Suprapubic skin (tissue), 4 donors: ENCODE measurements around the gene HIF3A. TPM values are rescaled to one million over a fixed set of nuclear protein-coding genes. Genes with fewer than 3 reads are reported as not detected.

ENCODE experiments used
- DNase-seq, 2 donors: peaks; one replicate each; pipeline ENCODE4 v3.0.0-alpha.2; 2019; ENCODE audit warnings: low spot score in 2 of 2
- H3K27ac ChIP-seq: fragments of 200-600 bp; sonication (generic); one replicate; pipeline ENCODE4 v1.5.1; 2019
- H3K27me3 ChIP-seq: fragments of 200-600 bp; sonication (generic); one replicate; pipeline ENCODE4 v1.5.1; 2019
- H3K36me3 ChIP-seq: fragments of 200-600 bp; sonication (generic); one replicate; pipeline ENCODE4 v1.5.1; 2019
- H3K4me1 ChIP-seq: fragments of 200-600 bp; sonication (generic); one replicate; pipeline ENCODE4 v1.5.1; 2019
- H3K4me3 ChIP-seq: fragments of 200-600 bp; sonication (generic); one replicate; pipeline ENCODE4 v1.5.1; 2019; ENCODE audit warnings: mild to moderate bottlenecking
- H3K9me3 ChIP-seq: fragments of 200-600 bp; sonication (generic); one replicate; pipeline ENCODE4 v1.5.1; 2019
- CTCF ChIP-seq, 2 donors: fragments of 200-600 bp in 1 of 2; fragments of 450-650 bp in 1 of 2; sonication (generic) in 1 of 2; IDR thresholded peaks; one replicate each; pipeline ENCODE4 v1.5.1; 2016 to 2019; ENCODE audit warnings: antibody characterized with exemption in 2 of 2, mild to moderate bottlenecking in 1 of 2, moderate library complexity in 1 of 2
- EP300 ChIP-seq: sonication (generic); formaldehyde crosslinking; IDR thresholded peaks from one replicate; pipeline ENCODE4 v1.6.1; 2017; ENCODE audit warnings: antibody characterized with exemption
- POLR2A ChIP-seq, 2 donors: fragments of 450-650 bp; IDR thresholded peaks; one replicate each; pipeline ENCODE4 v1.6.1; 2017; ENCODE audit warnings: antibody characterized with exemption in 2 of 2, mild to moderate bottlenecking in 2 of 2, moderate library complexity in 2 of 2
- POLR2AphosphoS5 ChIP-seq, 3 donors: sonication (generic); formaldehyde crosslinking; IDR thresholded peaks; one replicate each; pipeline ENCODE4 v1.6.1; 2017; ENCODE audit warnings: antibody characterized with exemption in 3 of 3
- WGBS: methylation state at CpG from one replicate; pipeline ENCODE4 v1.1.5; 2018; 5-methylcytosine and 5-hydroxymethylcytosine counted together
- total RNA-seq, 4 donors: library from RNA; depleted of rRNA; stranded (reverse); fragments of >200 nt; gene quantifications; one replicate each; pipeline ENCODE4 v1.1.0, GENCODE V29; 2016

The HIF3A gene
- total RNA-seq, 4 donors from 2014 or later = 6.6 to 30.0 (median 18.5) TPM

GRCh38 chr19:46381346-46381745, 84.5 kb downstream of the HIF3A start:
- no peak for TF ChIP-seq POLR2A (IDR thresholded peaks at IDR 0.05)
- no peak for TF ChIP-seq POLR2AphosphoS5 (IDR thresholded peaks at IDR 0.05)
- TF ChIP-seq EP300 = no peak
- no peak for TF ChIP-seq CTCF (IDR thresholded peaks at IDR 0.05)
- H3K4me3 ChIP-seq = no peak overlapping the region
- peak; percentile 7 to 31 for DNase-seq
- H3K36me3 ChIP-seq = peaks cover 68% of the 10 kb centered on the region
- WGBS = 98% methylated on average over 2 of the region's 2 CpGs
- H3K27ac ChIP-seq = no peak overlapping the region
- H3K9me3 ChIP-seq = no peaks in the 10 kb centered on the region
- no peaks in the 10 kb centered on the region for H3K27me3 ChIP-seq
- peaks cover 34% of the 10 kb centered on the region for H3K4me1 ChIP-seq

- Histone ChIP-seq H3K27ac (no peak overlapping the region), H3K4me1 (peaks cover 30% of the 10 kb centered on the region), H3K4me3 (no peak overlapping the region), H3K36me3 (peaks cover 65% of the 10 kb centered on the region), H3K9me3 (no peaks in the 10 kb centered on the region), H3K27me3 (no peaks in the 10 kb centered on the region)
- TF ChIP-seq CTCF (IDR thresholded peaks at IDR 0.05) (no peak), EP300 (no peak)
- WGBS = 86% methylated on average over 15 of the region's 15 CpGs
- peak in 1 of 2 donors; percentile 69 for DNase-seq
Observed at GRCh38 chr19:46381756-46382345, 85.0 kb downstream of the HIF3A start.

- peaks cover 70% of the 10 kb centered on the region for H3K36me3 ChIP-seq
- TF ChIP-seq EP300 (no peak), POLR2A (IDR thresholded peaks at IDR 0.05) (no peak), POLR2AphosphoS5 (IDR thresholded peaks at IDR 0.05) (no peak), CTCF (IDR thresholded peaks at IDR 0.05) (no peak)
- H3K27me3 ChIP-seq = no peaks in the 10 kb centered on the region
- 94% methylated on average over 22 of the region's 23 CpGs for WGBS
- H3K27ac ChIP-seq = no peak overlapping the region
- peak; percentile 29 to 69 for DNase-seq
- H3K4me1 ChIP-seq = peaks cover 17% of the 10 kb centered on the region
- no peak overlapping the region for H3K4me3 ChIP-seq
- H3K9me3 ChIP-seq = no peaks in the 10 kb centered on the region
Observed at GRCh38 chr19:46383171-46383815, 86.5 kb downstream of the HIF3A start.

GRCh38 chr19:46383846-46384245, 87.0 kb downstream of the HIF3A start:
- Histone ChIP-seq H3K27ac (no peak overlapping the region), H3K36me3 (peaks cover 74% of the 10 kb centered on the region), H3K4me3 (no peak overlapping the region), H3K4me1 (peaks cover 12% of the 10 kb centered on the region), H3K9me3 (no peaks in the 10 kb centered on the region), H3K27me3 (no peaks in the 10 kb centered on the region)
- no peak for TF ChIP-seq POLR2AphosphoS5 (IDR thresholded peaks at IDR 0.05)
- TF ChIP-seq CTCF (IDR thresholded peaks at IDR 0.05) = no peak
- no peak for TF ChIP-seq EP300
- TF ChIP-seq POLR2A (IDR thresholded peaks at IDR 0.05) = no peak
- peak; percentile 38 to 46 for DNase-seq
- WGBS = 86% methylated on average over 5 of the region's 7 CpGs

- 83% methylated on average over 6 of the region's 11 CpGs for WGBS
- H3K9me3 ChIP-seq = no peaks in the 10 kb centered on the region
- H3K4me1 ChIP-seq = peaks cover 7% of the 10 kb centered on the region
- H3K4me3 ChIP-seq = no peak overlapping the region
- no peak for TF ChIP-seq CTCF (IDR thresholded peaks at IDR 0.05)
- no peak for TF ChIP-seq EP300
- TF ChIP-seq POLR2AphosphoS5 (IDR thresholded peaks at IDR 0.05) = no peak
- TF ChIP-seq POLR2A (IDR thresholded peaks at IDR 0.05) = no peak
- H3K27ac ChIP-seq = no peak overlapping the region
- no peaks in the 10 kb centered on the region for H3K27me3 ChIP-seq
- peak; percentile 46 to 56 for DNase-seq
- H3K36me3 ChIP-seq = peaks cover 76% of the 10 kb centered on the region
Observed at GRCh38 chr19:46384396-46384795, 87.6 kb downstream of the HIF3A start.
